Keratinocyte (primary cell): ENCODE data around the gene LPCAT4.
"Not testable (repeated sequence)": the region's sequence is repeated elsewhere in the genome, so short reads cannot be mapped to it uniquely, and the experiment has no call there.

ENCODE experiments used
- EZH2 ChIP-seq: IDR thresholded peaks from one replicate; pipeline ENCODE4 v1.6.1; 2012; ENCODE audit warnings: inconsistent platforms, mild to moderate bottlenecking, low read length, moderate library complexity
- TF ChIP-seq, protein P1 (sequence below), 3 experiments: IDR thresholded peaks in 1 of 3; conservative IDR thresholded peaks in 1 of 3; optimal IDR thresholded peaks in 1 of 3; 2 replicates in 2 of 3; 3 replicates in 1 of 3; pipeline versions ENCODE3 to v1.5.1; 2011; ENCODE audit warnings: low read length in 3 of 3, mild to moderate bottlenecking in 3 of 3, moderate library complexity in 2 of 3, control low read depth in 1 of 3, inconsistent platforms in 1 of 3; ENCODE audit not compliant: insufficient read depth in 2 of 3; ENCODE audit errors: extremely low read depth in 1 of 3

DNA sequence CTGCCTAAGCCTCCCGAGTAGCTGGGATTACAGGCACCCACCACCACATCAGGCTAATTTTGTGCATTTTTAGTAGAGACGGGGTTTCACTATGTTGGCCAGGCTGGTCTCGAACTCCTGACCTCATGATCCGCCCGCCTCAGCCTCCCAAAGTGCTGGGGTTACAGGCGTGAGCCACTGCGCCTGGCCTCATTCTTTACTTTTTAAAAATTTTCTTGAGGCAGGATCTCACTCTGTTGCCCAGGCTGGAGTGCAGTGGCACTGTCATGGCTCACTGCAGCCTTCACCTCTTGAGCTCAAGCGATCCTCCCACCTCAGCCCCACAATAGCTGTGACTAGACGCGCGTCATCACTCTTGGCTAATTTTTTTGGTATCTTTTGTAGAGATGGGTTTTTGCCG lies 14.0 kb downstream of the LPCAT4 start:
- TF ChIP-seq, protein P1, sequence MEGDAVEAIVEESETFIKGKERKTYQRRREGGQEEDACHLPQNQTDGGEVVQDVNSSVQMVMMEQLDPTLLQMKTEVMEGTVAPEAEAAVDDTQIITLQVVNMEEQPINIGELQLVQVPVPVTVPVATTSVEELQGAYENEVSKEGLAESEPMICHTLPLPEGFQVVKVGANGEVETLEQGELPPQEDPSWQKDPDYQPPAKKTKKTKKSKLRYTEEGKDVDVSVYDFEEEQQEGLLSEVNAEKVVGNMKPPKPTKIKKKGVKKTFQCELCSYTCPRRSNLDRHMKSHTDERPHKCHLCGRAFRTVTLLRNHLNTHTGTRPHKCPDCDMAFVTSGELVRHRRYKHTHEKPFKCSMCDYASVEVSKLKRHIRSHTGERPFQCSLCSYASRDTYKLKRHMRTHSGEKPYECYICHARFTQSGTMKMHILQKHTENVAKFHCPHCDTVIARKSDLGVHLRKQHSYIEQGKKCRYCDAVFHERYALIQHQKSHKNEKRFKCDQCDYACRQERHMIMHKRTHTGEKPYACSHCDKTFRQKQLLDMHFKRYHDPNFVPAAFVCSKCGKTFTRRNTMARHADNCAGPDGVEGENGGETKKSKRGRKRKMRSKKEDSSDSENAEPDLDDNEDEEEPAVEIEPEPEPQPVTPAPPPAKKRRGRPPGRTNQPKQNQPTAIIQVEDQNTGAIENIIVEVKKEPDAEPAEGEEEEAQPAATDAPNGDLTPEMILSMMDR (optimal IDR thresholded peaks at IDR 0.05 in 1 of 3, IDR thresholded peaks at IDR 0.05 in 1 of 3, conservative IDR thresholded peaks at IDR 0.05 in 1 of 3; ENCODE audit: extremely low read depth in 1 of 3, insufficient read depth in 2 of 3, low read length in 3 of 3), result not testable (repeated sequence)
- not testable (repeated sequence) for TF ChIP-seq EZH2
